Endothelial cell of umbilical vein (primary cell): ENCODE results near the gene MAP1B. TPM values are rescaled to one million over a fixed set of nuclear protein-coding genes. Genes with fewer than 3 reads are reported as not detected.

ENCODE experiments used
- BruUV-seq: library from RNA; stranded (reverse); fragments of 400-500 nt; replicated peaks from 2 replicates; lab custom pipeline; 2021; lab: Mats Ljungman, UMichigan
- CTCF ChIA-PET: fragments of 300-600, 350-600 bp; sonication (Branson Sonifier 250); formaldehyde crosslinking; loops from one replicate; lab custom pipeline; 2021; ENCODE audit warnings: antibody characterized with exemption, inconsistent platforms; lab: Charles Lee
- POLR2A ChIA-PET: fragments of 300-600, 350-600 bp; sonication (Branson Sonifier 250); formaldehyde crosslinking; loops from one replicate; lab custom pipeline; 2021; ENCODE audit warnings: antibody characterized with exemption, inconsistent platforms; lab: Charles Lee
- DNase-seq: peaks from one replicate; pipeline ENCODE4 v3.0.0-alpha.2; 2011; ENCODE audit warnings: low read depth, low spot score
- FAIRE-seq: peaks from 2 replicates; lab custom pipeline; 2011; peaks lifted over from hg19 to GRCh38; lab: Jason Lieb, UNC
- H2AFZ ChIP-seq: 2 replicates; pipeline ENCODE4 v1.6.0; 2012; ENCODE audit warnings: low read depth, low read length, control low read depth, inconsistent platforms
- H3K27ac ChIP-seq: 2 replicates; pipeline ENCODE4 v1.5.1; 2011; ENCODE audit warnings: low read depth, mild to moderate bottlenecking, control low read depth, low read length, moderate library complexity; ENCODE audit not compliant: insufficient read depth
- H3K27me3 ChIP-seq, 2 experiments: 2 replicates each; pipeline versions ENCODE4 v1.6.0 to v1.6.1; 2011; ENCODE audit warnings: low read length in 2 of 2, mixed read lengths in 1 of 2; ENCODE audit not compliant: control insufficient read depth in 2 of 2, insufficient read depth in 2 of 2
- H3K36me3 ChIP-seq, 2 experiments: 2 replicates in 1 of 2; 3 replicates in 1 of 2; pipeline ENCODE4 v1.5.1; 2011; ENCODE audit warnings: low read length in 2 of 2, mild to moderate bottlenecking in 1 of 2, moderate library complexity in 1 of 2; ENCODE audit not compliant: control insufficient read depth in 2 of 2, insufficient read depth in 2 of 2; ENCODE audit errors: extremely low read depth in 1 of 2
- H3K4me1 ChIP-seq: 3 replicates; pipeline ENCODE4 v1.5.1; 2011; ENCODE audit warnings: mild to moderate bottlenecking, low read length; ENCODE audit not compliant: control insufficient read depth, insufficient read depth; ENCODE audit errors: extremely low read depth
- H3K4me2 ChIP-seq: 2 replicates; pipeline ENCODE4 v1.6.1; 2011; ENCODE audit warnings: low read length, control low read depth, mixed read lengths; ENCODE audit not compliant: insufficient read depth
- H3K4me3 ChIP-seq, 3 experiments: fragments of 200-600 bp in 1 of 3; sonication (generic), shearing (Covaris generic) in 1 of 3; replicated peaks in 1 of 3; 2 replicates each; pipeline ENCODE4 v1.5.1; 2011 to 2016; ENCODE audit warnings: control low read depth in 3 of 3, low read length in 3 of 3, mild to moderate bottlenecking in 2 of 3, inconsistent platforms in 1 of 3, low read depth in 1 of 3, moderate library complexity in 1 of 3; ENCODE audit not compliant: insufficient read depth in 1 of 3
- H3K79me2 ChIP-seq: 2 replicates; pipeline ENCODE4 v1.6.0; 2012; ENCODE audit warnings: low read length, inconsistent platforms; ENCODE audit not compliant: control insufficient read depth, insufficient read depth
- H3K9ac ChIP-seq: replicated peaks from 2 replicates; pipeline ENCODE3; 2011; ENCODE audit warnings: low read length, control low read depth; ENCODE audit not compliant: insufficient read depth; ENCODE audit errors: extremely low read depth
- H3K9me1 ChIP-seq: replicated peaks from 3 replicates; pipeline ENCODE4 v1.6.0; 2011; ENCODE audit warnings: mild to moderate bottlenecking, low read length; ENCODE audit not compliant: control insufficient read depth, insufficient read depth; ENCODE audit errors: extremely low read depth
- H3K9me3 ChIP-seq: replicated peaks from 2 replicates; pipeline ENCODE4 v1.5.1; 2012; ENCODE audit warnings: low read length, inconsistent platforms; ENCODE audit not compliant: control insufficient read depth, insufficient read depth
- H4K20me1 ChIP-seq: replicated peaks from 2 replicates; pipeline ENCODE3; 2011; ENCODE audit warnings: mild to moderate bottlenecking, low read length; ENCODE audit not compliant: control insufficient read depth, insufficient read depth; ENCODE audit errors: extremely low read depth
- CTCF ChIP-seq, 2 donors: IDR thresholded peaks; 1 replicate in 1 of 2; 2 replicates in 1 of 2; pipeline ENCODE4 v1.5.1; 2011; ENCODE audit warnings: low read length in 2 of 2, mild to moderate bottlenecking in 2 of 2, moderate library complexity in 2 of 2, control low read depth in 1 of 2, inconsistent platforms in 1 of 2, low read depth in 1 of 2; ENCODE audit not compliant: insufficient read depth in 1 of 2; ENCODE audit errors: extremely low read depth in 1 of 2
- EZH2 ChIP-seq: IDR thresholded peaks from 2 replicates; pipeline ENCODE4 v1.6.1; 2012; ENCODE audit warnings: borderline replicate concordance, low read depth, mild to moderate bottlenecking, moderate library complexity, low read length, inconsistent platforms; ENCODE audit not compliant: severe bottlenecking
- FOS ChIP-seq: IDR thresholded peaks from 2 replicates; pipeline ENCODE4 v1.6.1; 2011; ENCODE audit warnings: mild to moderate bottlenecking, low read length, moderate library complexity, borderline replicate concordance; ENCODE audit not compliant: insufficient read depth
- GATA2 ChIP-seq: IDR thresholded peaks from 2 replicates; pipeline ENCODE4 v1.7.0; 2011; ENCODE audit warnings: low read depth, mild to moderate bottlenecking, moderate library complexity, mixed read lengths, low read length; ENCODE audit not compliant: insufficient read length, insufficient read depth
- JUN ChIP-seq: IDR thresholded peaks from 2 replicates; pipeline ENCODE4 v1.6.1; 2011; ENCODE audit warnings: borderline replicate concordance, low read depth; ENCODE audit not compliant: insufficient read length, insufficient read depth
- MAX ChIP-seq: IDR thresholded peaks from 2 replicates; pipeline ENCODE4 v1.6.1; 2011; ENCODE audit not compliant: insufficient read depth, insufficient read length
- POLR2A ChIP-seq: IDR thresholded peaks from 2 replicates; pipeline ENCODE4 v1.6.1; 2012; ENCODE audit warnings: low read depth, mild to moderate bottlenecking, control low read depth, low read length
- dilution Hi-C: fragments of 300-500 bp; cut with MboI; formaldehyde crosslinking; loops from one replicate; pipeline ENCODE4 v1.15.0; 2019; ENCODE audit warnings: low sequenced_read_pairs; ENCODE audit not compliant: extremely low pct_ligation_motif_present
- intact Hi-C: fragments of 100-400 bp; cut with micrococcal nuclease; formaldehyde crosslinking; loops from one replicate; pipeline ENCODE4 v1.10.0; 2022
- polyA plus RNA-seq, 4 experiments: library from polyadenylated mRNA; depleted of rRNA in 3 of 4; stranded (reverse) in 3 of 4; unstranded in 1 of 4; fragments of >200 nt; gene quantifications; 2 replicates each; pipeline versions ENCODE4 v1.2.1 to v1.2.3, GENCODE V29; 2011 to 2012; ENCODE audit warnings: missing spikeins in 1 of 4
- total RNA-seq: library from RNA; stranded (reverse); gene quantifications from 2 replicates; pipeline ENCODE4 v1.2.3, GENCODE V29; 2021

Gene MAP1B
- total and polyA plus RNA-seq, 2 donors (not counting 3 experiments of a cell fraction or from before 2014, with no cell fraction given), result 55.9 to 263 TPM

- BruUV-seq, result no TSS peak
- Histone ChIP-seq H3K9me3 (no peaks in the 10 kb centered on the region), H3K4me1 (no peaks in the 10 kb centered on the region), H3K4me2 (no peak overlapping the region), H2AFZ (no peak overlapping the region), H3K27ac (no peak overlapping the region), H3K79me2 (no peaks in the 10 kb centered on the region), H3K9ac (no peak overlapping the region), H3K27me3 (peaks cover 2 to 4% of the 10 kb centered on the region in 2 experiments), H4K20me1 (no peaks in the 10 kb centered on the region), H3K9me1 (no peaks in the 10 kb centered on the region), H3K36me3 (no peaks in the 10 kb centered on the region), H3K4me3 (no peak overlapping the region)
- ChIA-PET CTCF (interaction anchor here (1.0 kb wide), 1 partner anchor 11 kb away, joined by 4 read pairs; no protein-coding TSS in a partner anchor), POLR2A (no interaction called here)
- TF ChIP-seq MAX (no peak), JUN (no peak), POLR2A (no peak), FOS (no peak), EZH2 (no peak), GATA2 (no peak), CTCF (IDR thresholded peaks at IDR 0.05; ENCODE audit: extremely low read depth in 1 of 2, insufficient read depth in 1 of 2, low read depth in 1 of 2, low read length in 2 of 2) (no peak)
- no peak for FAIRE-seq
- DNase-seq, result no peak
- intact Hi-C loops (no loop called here), dilution Hi-C loops (no loop called here)
Observed at GRCh38 chr5:72093824-72094223, 13.5 kb upstream of the MAP1B start.
